Tibial nerve (tissue), 4 donors: ENCODE data around the gene USP13.

Source experiments
- EP300 ChIP-seq, 2 donors: sonication (generic); formaldehyde crosslinking; IDR thresholded peaks; one replicate each; pipeline ENCODE4 v1.6.1; 2017; ENCODE audit warnings: antibody characterized with exemption in 2 of 2, mild to moderate bottlenecking in 1 of 2
- TF ChIP-seq, protein P1 (sequence below), 5 experiments: fragments of 200-600 bp in 3 of 5; fragments of 450-650 bp in 2 of 5; sonication (generic) in 3 of 5; IDR thresholded peaks; one replicate each; pipeline ENCODE4 v1.5.1; 2016 to 2019; ENCODE audit warnings: antibody characterized with exemption in 5 of 5, mild to moderate bottlenecking in 3 of 5, moderate library complexity in 2 of 5

DNA sequence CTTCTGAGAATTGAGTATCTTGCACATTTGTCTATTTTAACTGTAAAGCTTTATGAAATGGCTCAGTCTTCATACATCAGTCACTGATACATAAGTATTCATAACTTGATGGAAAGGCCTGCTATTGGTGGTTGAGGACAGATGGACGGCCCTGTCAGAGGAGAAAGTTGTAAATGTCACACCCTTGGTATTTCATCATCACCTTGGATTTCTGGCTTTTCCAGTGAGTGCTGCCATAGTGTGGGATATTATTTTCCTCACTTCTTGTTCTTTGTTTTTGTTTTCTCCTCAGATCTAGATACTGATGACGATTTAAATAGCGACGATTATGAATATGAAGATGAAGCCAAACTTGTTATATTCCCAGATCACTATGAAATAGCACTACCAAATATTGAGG, 47.9 kb downstream of the USP13 start:
- TF ChIP-seq, protein P1, sequence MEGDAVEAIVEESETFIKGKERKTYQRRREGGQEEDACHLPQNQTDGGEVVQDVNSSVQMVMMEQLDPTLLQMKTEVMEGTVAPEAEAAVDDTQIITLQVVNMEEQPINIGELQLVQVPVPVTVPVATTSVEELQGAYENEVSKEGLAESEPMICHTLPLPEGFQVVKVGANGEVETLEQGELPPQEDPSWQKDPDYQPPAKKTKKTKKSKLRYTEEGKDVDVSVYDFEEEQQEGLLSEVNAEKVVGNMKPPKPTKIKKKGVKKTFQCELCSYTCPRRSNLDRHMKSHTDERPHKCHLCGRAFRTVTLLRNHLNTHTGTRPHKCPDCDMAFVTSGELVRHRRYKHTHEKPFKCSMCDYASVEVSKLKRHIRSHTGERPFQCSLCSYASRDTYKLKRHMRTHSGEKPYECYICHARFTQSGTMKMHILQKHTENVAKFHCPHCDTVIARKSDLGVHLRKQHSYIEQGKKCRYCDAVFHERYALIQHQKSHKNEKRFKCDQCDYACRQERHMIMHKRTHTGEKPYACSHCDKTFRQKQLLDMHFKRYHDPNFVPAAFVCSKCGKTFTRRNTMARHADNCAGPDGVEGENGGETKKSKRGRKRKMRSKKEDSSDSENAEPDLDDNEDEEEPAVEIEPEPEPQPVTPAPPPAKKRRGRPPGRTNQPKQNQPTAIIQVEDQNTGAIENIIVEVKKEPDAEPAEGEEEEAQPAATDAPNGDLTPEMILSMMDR (IDR thresholded peaks at IDR 0.05) = no peak
- no peak for TF ChIP-seq EP300 (IDR thresholded peaks at IDR 0.05)
